Panc1 (cell line): ENCODE measurements around the gene MED8. TPM values are rescaled to one million over a fixed set of nuclear protein-coding genes. Genes with fewer than 3 reads are reported as not detected.

ENCODE experiments used
- ATAC-seq: fragments of 200-7000 bp; cut with Tn5 transposase; 2 replicates; pipeline ENCODE4 v1.9.1; 2020; ENCODE audit warnings: mild to moderate bottlenecking, moderate library complexity
- BruUV-seq: library from RNA; stranded (reverse); fragments of 400-500 nt; replicated peaks from 2 replicates; lab custom pipeline; 2021; lab: Mats Ljungman, UMichigan
- CTCF ChIA-PET: fragments of 300-600 bp; sonication (Branson Sonifier 250); formaldehyde crosslinking; loops from one replicate; lab custom pipeline; 2022; ENCODE audit warnings: antibody characterized with exemption; lab: Charles Lee
- POLR2A ChIA-PET: fragments of 300-600 bp; sonication (Branson Sonifier 250); formaldehyde crosslinking; loops from one replicate; lab custom pipeline; 2022; ENCODE audit warnings: antibody characterized with exemption; lab: Charles Lee
- DNase-seq: peaks from one replicate; pipeline ENCODE4 v3.0.0-alpha.2; 2010; ENCODE audit warnings: low read depth, low spot score
- H3K27ac ChIP-seq: 2 replicates; pipeline ENCODE4 v1.5.1; 2011; ENCODE audit warnings: mild to moderate bottlenecking, low read length, inconsistent platforms
- H3K27me3 ChIP-seq: fragments of 200-500 bp; sonication (Bioruptor generic); 2 replicates; pipeline ENCODE4 v1.6.0; 2014; ENCODE audit warnings: low read length, inconsistent platforms; ENCODE audit not compliant: control insufficient read depth, insufficient read depth
- H3K36me3 ChIP-seq: fragments of 200-500 bp; sonication (Bioruptor generic); 2 replicates; pipeline ENCODE4 v1.5.1; 2014; ENCODE audit warnings: inconsistent platforms, mild to moderate bottlenecking, low read length, moderate library complexity; ENCODE audit not compliant: control insufficient read depth, insufficient read depth
- H3K4me1 ChIP-seq: 2 replicates; pipeline ENCODE4 v1.5.1; 2011; ENCODE audit warnings: inconsistent platforms, mild to moderate bottlenecking, low read length, moderate library complexity; ENCODE audit not compliant: control insufficient read depth, insufficient read depth
- H3K4me3 ChIP-seq, 2 experiments: 2 replicates each; pipeline ENCODE4 v1.5.1; 2011 to 2012; ENCODE audit warnings: low read depth in 2 of 2, low read length in 2 of 2, mild to moderate bottlenecking in 2 of 2, inconsistent platforms in 1 of 2, moderate library complexity in 1 of 2
- H3K9me3 ChIP-seq: fragments of 200-500 bp; sonication (Bioruptor generic); 2 replicates; pipeline ENCODE4 v1.5.1; 2014; ENCODE audit warnings: low read depth, mild to moderate bottlenecking, inconsistent platforms, low read length, moderate library complexity; ENCODE audit not compliant: control insufficient read depth, insufficient read depth
- CTCF ChIP-seq: fragments of 450-650 bp; IDR thresholded peaks from 2 replicates; pipeline ENCODE4 v1.5.1; 2017; ENCODE audit warnings: mild to moderate bottlenecking
- POLR2AphosphoS5 ChIP-seq: IDR thresholded peaks from 2 replicates; pipeline ENCODE4 v1.6.1; 2012; ENCODE audit warnings: mild to moderate bottlenecking, low read depth, low read length, moderate library complexity
- REST ChIP-seq, 2 experiments: IDR thresholded peaks; 2 replicates each; pipeline ENCODE4 v1.6.1; 2011 to 2012; ENCODE audit warnings: low read depth in 2 of 2, control low read depth in 1 of 2, low read length in 1 of 2, mild to moderate bottlenecking in 1 of 2, moderate library complexity in 1 of 2; ENCODE audit not compliant: insufficient read depth in 1 of 2
- SIN3A ChIP-seq: IDR thresholded peaks from 2 replicates; pipeline ENCODE4 v1.6.1; 2012; ENCODE audit warnings: low read depth, mild to moderate bottlenecking, low read length, moderate library complexity, borderline replicate concordance; ENCODE audit not compliant: insufficient read depth
- TCF7L2 ChIP-seq: IDR thresholded peaks from 2 replicates; pipeline ENCODE4 v1.6.1; 2011; ENCODE audit warnings: mild to moderate bottlenecking, low read depth, low read length, inconsistent platforms
- in situ Hi-C: cut with HindIII; loops from 2 replicates; pipeline ENCODE4 v1.10.0; 2016; ENCODE audit warnings: low sequenced_read_pairs, low pct_unique_long_range_greater_than_20kb
- intact Hi-C: fragments of 100-400 bp; cut with micrococcal nuclease; formaldehyde crosslinking; loops from one replicate; pipeline ENCODE4 v1.10.0; 2022; ENCODE audit not compliant: unreplicated experiment
- microRNA-seq: library from miRNA; unstranded; fragments of <30 nt; microRNA quantifications from one replicate; pipeline ENCODE4 v1.1.0, GENCODE V29; 2020; ENCODE audit not compliant: unreplicated experiment
- total RNA-seq: library from RNA; stranded (reverse); gene quantifications from one replicate; pipeline ENCODE4 v1.2.1, GENCODE V29; 2021; ENCODE audit not compliant: unreplicated experiment

Gene MED8
- total RNA-seq, 1 experiment from 2014 or later: 50.8 TPM

GRCh38 chr1:43334453-43335205 lies 55.0 kb downstream of the MED8 start:
- Histone ChIP-seq H3K4me3 (no peak overlapping the region), H3K27ac (no peak overlapping the region), H3K36me3 (no peaks in the 10 kb centered on the region), H3K9me3 (no peaks in the 10 kb centered on the region), H3K27me3 (no peaks in the 10 kb centered on the region), H3K4me1 (no peaks in the 10 kb centered on the region)
- TF ChIP-seq CTCF: no peak
- no peak for TF ChIP-seq REST (IDR thresholded peaks at IDR 0.05; ENCODE audit: insufficient read depth in 1 of 2, low read depth in 2 of 2, low read length in 1 of 2)
- TF ChIP-seq TCF7L2: no peak
- no peak for TF ChIP-seq POLR2AphosphoS5
- no peak for TF ChIP-seq SIN3A
- ATAC-seq: no peak
- CTCF ChIA-PET: no interaction called here
- POLR2A ChIA-PET: no interaction called here
- intact Hi-C loops (no loop called here), in situ Hi-C loops (no loop called here)
- no TSS peak for BruUV-seq
- no peak for DNase-seq

Small RNA genes lying within 50 kb of the gene (microRNA-seq; reads per million reads assigned to microRNA genes)
- 2.5 reads per million for gene MIR6734

Other genes starting within 250 kb of the MED8 start
- gene EBNA1BP2, start 217.5 kb downstream of the MED8 start, total RNA-seq: 144 TPM
- 0.69 TPM for gene CFAP57, start 217.5 kb downstream of the MED8 start, total RNA-seq
- not detected for gene TMEM125, start 119.8 kb downstream of the MED8 start, total RNA-seq
- gene C1orf210, start 104.2 kb downstream of the MED8 start, total RNA-seq: not detected
- gene TIE1, start 88.8 kb downstream of the MED8 start, total RNA-seq: 0.28 TPM
- not detected for gene MPL, start 52.0 kb downstream of the MED8 start, total RNA-seq
- 215 TPM for gene CDC20, start 30.8 kb downstream of the MED8 start, total RNA-seq
- gene ELOVL1, start 21.8 kb downstream of the MED8 start, total RNA-seq: 105 TPM
- gene SZT2, start 99 bp upstream of the MED8 start, total RNA-seq: 40.2 TPM
- 55.3 TPM for gene HYI, start 64.1 kb upstream of the MED8 start, total RNA-seq
- gene PTPRF, start 141.1 kb upstream of the MED8 start, total RNA-seq: 77.5 TPM